DMS 273 (cell line): ENCODE data around the gene RRBP1.
"Not testable (repeated sequence)": the region's sequence is repeated elsewhere in the genome, so short reads cannot be mapped to it uniquely, and the experiment has no call there.

ENCODE experiments used
- DNase-seq: peaks from one replicate; lab custom pipeline; 2025; ENCODE audit not compliant: unreplicated experiment; lab: John Stamatoyannopoulos, UW

The RRBP1 gene

GRCh38 chr20:17710379-17711266 lies 28.6 kb upstream of the RRBP1 start:
- DNase-seq, result peak; percentile 43

- DNase-seq, result no peak
Observed at GRCh38 chr20:17709361-17710293, 27.6 kb upstream of the RRBP1 start.

GRCh38 chr20:17708675-17709360 lies 26.8 kb upstream of the RRBP1 start:
- no peak for DNase-seq

- DNase-seq, result not testable (repeated sequence)
Observed at GRCh38 chr20:17707951-17708350, 25.9 kb upstream of the RRBP1 start.

- no peak for DNase-seq
Observed at GRCh38 chr20:17706632-17707031, 24.6 kb upstream of the RRBP1 start.

GRCh38 chr20:17705916-17706315 lies 23.9 kb upstream of the RRBP1 start:
- no peak for DNase-seq

GRCh38 chr20:17704589-17705317 lies 22.7 kb upstream of the RRBP1 start:
- DNase-seq, result no peak

- no peak for DNase-seq
Observed at GRCh38 chr20:17701826-17702225, 19.8 kb upstream of the RRBP1 start.

GRCh38 chr20:17700637-17701036 lies 18.6 kb upstream of the RRBP1 start:
- DNase-seq, result no peak

GRCh38 chr20:17699931-17700351 lies 17.9 kb upstream of the RRBP1 start, which contains the start of gene BANF2:
Gene BANF2, plus strand, starts transcription at chr20:17699966. Its CDS starts 25,060 bp downstream, at chr20:17725026.
- no peak for DNase-seq

GRCh38 chr20:17698384-17698783 lies 16.3 kb upstream of the RRBP1 start:
- no peak for DNase-seq

- DNase-seq, result no peak
Observed at GRCh38 chr20:17697171-17697570, 15.1 kb upstream of the RRBP1 start.

GRCh38 chr20:17696287-17696686 lies 14.2 kb upstream of the RRBP1 start:
- DNase-seq, result no peak

GRCh38 chr20:17694767-17695166 lies 12.7 kb upstream of the RRBP1 start:
- no peak for DNase-seq

- DNase-seq, result no peak
Observed at GRCh38 chr20:17693444-17694001, 11.5 kb upstream of the RRBP1 start.

GRCh38 chr20:17691758-17692157 lies 9.7 kb upstream of the RRBP1 start:
- no peak for DNase-seq

GRCh38 chr20:17690144-17690543 lies 8.1 kb upstream of the RRBP1 start:
- DNase-seq, result no peak

GRCh38 chr20:17688965-17689364 lies 6.9 kb upstream of the RRBP1 start:
- peak; percentile 39 for DNase-seq

GRCh38 chr20:17687800-17688199 lies 5.8 kb upstream of the RRBP1 start:
- DNase-seq, result no peak

GRCh38 chr20:17685168-17685567 lies 3.1 kb upstream of the RRBP1 start:
- DNase-seq, result no peak
